ENCODE results near the gene CSNK2B. TPM values are rescaled to one million over a fixed set of nuclear protein-coding genes. Genes with fewer than 3 reads are reported as not detected.
A peak's percentile ranks its signal among the peaks of the same experiment; 100 is the strongest.

The CSNK2B gene
- total and polyA plus RNA-seq, 9 of the 15 experiments (the other 6 are each of a cell fraction or from before 2014, with no cell fraction given), result 120 to 1,126 (median 529) TPM

GRCh38 chr6:31717499-31718222 is 51.8 kb downstream of the CSNK2B start (continued):
- TF ChIP-seq ETV5 (CRISPR knock-in tag; IDR thresholded peaks at IDR 0.05; ENCODE audit: low read depth) (no peak), ELK1 (CRISPR knock-in tag; IDR thresholded peaks at IDR 0.05) (no peak), CXXC5 (CRISPR knock-in tag; IDR thresholded peaks at IDR 0.05) (peak; percentile 48), NR3C1 (CRISPR knock-in tag; IDR thresholded peaks at IDR 0.05) (no peak), FOXJ3 (CRISPR knock-in tag; IDR thresholded peaks at IDR 0.05) (no peak), L3MBTL2 (IDR thresholded peaks at IDR 0.05) (no peak), ELF1 (tag; IDR thresholded peaks at IDR 0.05) (no peak), DNMT1 (IDR thresholded peaks at IDR 0.05) (no peak), CHAMP1 (IDR thresholded peaks at IDR 0.05) (no peak), MYC (IDR thresholded peaks at IDR 0.05; ENCODE audit: low read depth, low read length) (peak; percentile 86), MYC (CRISPR knock-in tag; IDR thresholded peaks at IDR 0.05; ENCODE audit: borderline replicate concordance, low read depth) (no peak)
- TF ChIP-seq, protein P1, sequence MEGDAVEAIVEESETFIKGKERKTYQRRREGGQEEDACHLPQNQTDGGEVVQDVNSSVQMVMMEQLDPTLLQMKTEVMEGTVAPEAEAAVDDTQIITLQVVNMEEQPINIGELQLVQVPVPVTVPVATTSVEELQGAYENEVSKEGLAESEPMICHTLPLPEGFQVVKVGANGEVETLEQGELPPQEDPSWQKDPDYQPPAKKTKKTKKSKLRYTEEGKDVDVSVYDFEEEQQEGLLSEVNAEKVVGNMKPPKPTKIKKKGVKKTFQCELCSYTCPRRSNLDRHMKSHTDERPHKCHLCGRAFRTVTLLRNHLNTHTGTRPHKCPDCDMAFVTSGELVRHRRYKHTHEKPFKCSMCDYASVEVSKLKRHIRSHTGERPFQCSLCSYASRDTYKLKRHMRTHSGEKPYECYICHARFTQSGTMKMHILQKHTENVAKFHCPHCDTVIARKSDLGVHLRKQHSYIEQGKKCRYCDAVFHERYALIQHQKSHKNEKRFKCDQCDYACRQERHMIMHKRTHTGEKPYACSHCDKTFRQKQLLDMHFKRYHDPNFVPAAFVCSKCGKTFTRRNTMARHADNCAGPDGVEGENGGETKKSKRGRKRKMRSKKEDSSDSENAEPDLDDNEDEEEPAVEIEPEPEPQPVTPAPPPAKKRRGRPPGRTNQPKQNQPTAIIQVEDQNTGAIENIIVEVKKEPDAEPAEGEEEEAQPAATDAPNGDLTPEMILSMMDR (IDR thresholded peaks at IDR 0.05 in 2 of 3, conservative IDR thresholded peaks at IDR 0.05 in 1 of 3; ENCODE audit: insufficient read depth in 2 of 3, low read depth in 1 of 3, low read length in 3 of 3), result peak; percentile 81 to 93 (median 90)
- TF ChIP-seq, protein P2, sequence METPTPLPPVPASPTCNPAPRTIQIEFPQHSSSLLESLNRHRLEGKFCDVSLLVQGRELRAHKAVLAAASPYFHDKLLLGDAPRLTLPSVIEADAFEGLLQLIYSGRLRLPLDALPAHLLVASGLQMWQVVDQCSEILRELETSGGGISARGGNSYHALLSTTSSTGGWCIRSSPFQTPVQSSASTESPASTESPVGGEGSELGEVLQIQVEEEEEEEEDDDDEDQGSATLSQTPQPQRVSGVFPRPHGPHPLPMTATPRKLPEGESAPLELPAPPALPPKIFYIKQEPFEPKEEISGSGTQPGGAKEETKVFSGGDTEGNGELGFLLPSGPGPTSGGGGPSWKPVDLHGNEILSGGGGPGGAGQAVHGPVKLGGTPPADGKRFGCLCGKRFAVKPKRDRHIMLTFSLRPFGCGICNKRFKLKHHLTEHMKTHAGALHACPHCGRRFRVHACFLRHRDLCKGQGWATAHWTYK (CRISPR knock-in tag; IDR thresholded peaks at IDR 0.05), result no peak
- TF ChIP-seq, protein P3, sequence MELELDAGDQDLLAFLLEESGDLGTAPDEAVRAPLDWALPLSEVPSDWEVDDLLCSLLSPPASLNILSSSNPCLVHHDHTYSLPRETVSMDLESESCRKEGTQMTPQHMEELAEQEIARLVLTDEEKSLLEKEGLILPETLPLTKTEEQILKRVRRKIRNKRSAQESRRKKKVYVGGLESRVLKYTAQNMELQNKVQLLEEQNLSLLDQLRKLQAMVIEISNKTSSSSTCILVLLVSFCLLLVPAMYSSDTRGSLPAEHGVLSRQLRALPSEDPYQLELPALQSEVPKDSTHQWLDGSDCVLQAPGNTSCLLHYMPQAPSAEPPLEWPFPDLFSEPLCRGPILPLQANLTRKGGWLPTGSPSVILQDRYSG (tag; conservative IDR thresholded peaks at IDR 0.05; ENCODE audit: low read depth), result no peak
- TF ChIP-seq, protein P4, sequence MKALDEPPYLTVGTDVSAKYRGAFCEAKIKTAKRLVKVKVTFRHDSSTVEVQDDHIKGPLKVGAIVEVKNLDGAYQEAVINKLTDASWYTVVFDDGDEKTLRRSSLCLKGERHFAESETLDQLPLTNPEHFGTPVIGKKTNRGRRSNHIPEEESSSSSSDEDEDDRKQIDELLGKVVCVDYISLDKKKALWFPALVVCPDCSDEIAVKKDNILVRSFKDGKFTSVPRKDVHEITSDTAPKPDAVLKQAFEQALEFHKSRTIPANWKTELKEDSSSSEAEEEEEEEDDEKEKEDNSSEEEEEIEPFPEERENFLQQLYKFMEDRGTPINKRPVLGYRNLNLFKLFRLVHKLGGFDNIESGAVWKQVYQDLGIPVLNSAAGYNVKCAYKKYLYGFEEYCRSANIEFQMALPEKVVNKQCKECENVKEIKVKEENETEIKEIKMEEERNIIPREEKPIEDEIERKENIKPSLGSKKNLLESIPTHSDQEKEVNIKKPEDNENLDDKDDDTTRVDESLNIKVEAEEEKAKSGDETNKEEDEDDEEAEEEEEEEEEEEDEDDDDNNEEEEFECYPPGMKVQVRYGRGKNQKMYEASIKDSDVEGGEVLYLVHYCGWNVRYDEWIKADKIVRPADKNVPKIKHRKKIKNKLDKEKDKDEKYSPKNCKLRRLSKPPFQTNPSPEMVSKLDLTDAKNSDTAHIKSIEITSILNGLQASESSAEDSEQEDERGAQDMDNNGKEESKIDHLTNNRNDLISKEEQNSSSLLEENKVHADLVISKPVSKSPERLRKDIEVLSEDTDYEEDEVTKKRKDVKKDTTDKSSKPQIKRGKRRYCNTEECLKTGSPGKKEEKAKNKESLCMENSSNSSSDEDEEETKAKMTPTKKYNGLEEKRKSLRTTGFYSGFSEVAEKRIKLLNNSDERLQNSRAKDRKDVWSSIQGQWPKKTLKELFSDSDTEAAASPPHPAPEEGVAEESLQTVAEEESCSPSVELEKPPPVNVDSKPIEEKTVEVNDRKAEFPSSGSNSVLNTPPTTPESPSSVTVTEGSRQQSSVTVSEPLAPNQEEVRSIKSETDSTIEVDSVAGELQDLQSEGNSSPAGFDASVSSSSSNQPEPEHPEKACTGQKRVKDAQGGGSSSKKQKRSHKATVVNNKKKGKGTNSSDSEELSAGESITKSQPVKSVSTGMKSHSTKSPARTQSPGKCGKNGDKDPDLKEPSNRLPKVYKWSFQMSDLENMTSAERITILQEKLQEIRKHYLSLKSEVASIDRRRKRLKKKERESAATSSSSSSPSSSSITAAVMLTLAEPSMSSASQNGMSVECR (CRISPR knock-in tag; IDR thresholded peaks at IDR 0.05), result no peak
